ENCODE measurements around the gene TMEM131. TPM values are rescaled to one million over a fixed set of nuclear protein-coding genes. Genes with fewer than 3 reads are reported as not detected.

TMEM131 gene
- total RNA-seq, 1 donor from 2014 or later: 46.9 TPM

DNA sequence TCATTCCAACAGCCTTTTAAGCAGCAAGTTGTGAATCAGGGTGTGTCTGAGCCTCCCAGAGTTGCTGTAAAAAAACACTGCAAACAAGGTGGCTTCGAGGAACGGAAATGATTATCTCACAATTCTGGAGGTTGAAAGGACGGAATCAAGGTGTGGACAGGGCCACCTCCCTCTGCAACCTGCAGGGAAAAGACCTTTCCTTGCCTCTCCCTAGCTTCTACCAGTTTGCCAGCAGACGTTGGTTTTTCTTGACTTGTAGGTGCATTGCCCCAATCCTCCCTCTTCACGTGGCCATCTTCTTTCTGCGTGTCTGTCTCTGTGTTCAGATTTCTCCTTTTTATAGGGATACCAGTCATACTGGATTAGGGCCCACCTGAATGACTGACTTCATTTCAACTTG lies 24.8 kb upstream of the TMEM131 start:
- no peak for DNase-seq (ENCODE audit: low read depth)

DNA sequence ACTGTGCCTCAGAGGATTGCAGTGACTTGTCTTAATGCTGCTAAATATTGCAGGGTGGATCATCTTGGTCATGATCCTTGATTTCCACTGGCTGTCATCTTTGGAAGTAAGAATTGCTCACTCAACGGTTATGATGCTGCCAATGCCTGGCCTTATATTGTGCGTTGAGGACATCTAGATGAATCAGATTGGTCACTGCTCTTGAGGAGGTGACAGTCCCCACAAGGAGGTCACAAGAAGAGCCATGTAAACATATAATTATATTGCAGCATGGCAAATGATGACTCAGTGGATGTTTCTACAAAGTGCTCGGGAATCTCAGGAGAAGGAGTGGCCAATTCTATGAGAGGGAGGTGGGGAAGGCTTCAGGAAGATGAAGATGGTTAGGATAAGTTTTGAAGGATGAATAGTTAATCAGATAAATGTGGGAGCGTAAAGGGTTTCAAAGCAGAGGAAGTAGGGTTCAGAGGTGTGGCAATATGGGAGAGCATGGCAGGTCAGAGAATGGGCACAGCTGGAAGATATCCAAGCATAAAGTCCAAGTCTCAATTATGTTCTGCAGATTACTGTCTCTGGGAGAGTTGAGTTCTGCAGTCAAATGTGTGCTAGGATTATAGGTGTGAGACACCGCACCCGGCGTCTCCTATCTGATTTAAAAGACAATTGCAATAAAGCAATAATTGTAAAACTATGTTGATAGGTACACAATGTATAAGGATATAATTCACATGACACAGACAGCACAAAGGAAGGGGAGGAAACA lies 21.3 kb upstream of the TMEM131 start:
- no peak for DNase-seq (ENCODE audit: low read depth)

DNA sequence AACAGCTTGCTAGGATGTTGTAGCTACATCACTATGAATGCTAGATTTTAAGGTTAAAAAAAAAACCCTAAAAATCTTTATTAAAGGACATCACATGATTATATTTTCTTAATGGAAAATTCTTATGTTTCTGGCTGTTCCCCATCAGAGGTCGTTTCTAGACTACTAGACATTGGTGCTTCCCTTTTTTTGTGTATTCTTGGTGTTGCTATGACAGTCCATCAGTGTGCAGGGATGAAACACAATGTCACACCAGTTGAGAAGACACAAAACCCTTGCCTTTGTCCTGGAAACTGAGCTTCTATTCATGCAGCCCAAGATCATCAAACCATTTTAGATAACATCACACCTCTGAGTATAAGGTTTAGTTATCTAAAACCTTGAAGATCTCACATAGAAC lies 19.9 kb upstream of the TMEM131 start:
- no peak for DNase-seq (ENCODE audit: low read depth)

DNA sequence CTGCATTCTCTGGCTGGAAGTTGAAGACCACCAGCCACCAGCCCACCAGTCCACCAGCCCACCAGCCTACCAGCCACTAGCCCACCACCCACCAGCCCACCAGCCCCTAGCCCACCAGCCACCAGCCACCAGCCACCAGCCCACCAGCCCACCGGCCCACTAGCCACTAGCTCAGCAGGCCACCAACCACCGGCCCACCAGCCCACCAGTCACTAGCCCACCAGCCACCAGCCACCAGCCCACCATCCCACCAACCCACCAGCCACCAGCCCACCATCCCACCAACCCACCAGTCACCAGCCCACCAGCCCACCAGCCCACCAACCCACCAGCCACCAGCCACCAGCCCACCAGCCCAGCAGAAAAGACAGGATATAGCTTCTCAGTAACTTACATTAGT lies 18.6 kb upstream of the TMEM131 start:
- no peak for DNase-seq (ENCODE audit: low read depth)

DNA sequence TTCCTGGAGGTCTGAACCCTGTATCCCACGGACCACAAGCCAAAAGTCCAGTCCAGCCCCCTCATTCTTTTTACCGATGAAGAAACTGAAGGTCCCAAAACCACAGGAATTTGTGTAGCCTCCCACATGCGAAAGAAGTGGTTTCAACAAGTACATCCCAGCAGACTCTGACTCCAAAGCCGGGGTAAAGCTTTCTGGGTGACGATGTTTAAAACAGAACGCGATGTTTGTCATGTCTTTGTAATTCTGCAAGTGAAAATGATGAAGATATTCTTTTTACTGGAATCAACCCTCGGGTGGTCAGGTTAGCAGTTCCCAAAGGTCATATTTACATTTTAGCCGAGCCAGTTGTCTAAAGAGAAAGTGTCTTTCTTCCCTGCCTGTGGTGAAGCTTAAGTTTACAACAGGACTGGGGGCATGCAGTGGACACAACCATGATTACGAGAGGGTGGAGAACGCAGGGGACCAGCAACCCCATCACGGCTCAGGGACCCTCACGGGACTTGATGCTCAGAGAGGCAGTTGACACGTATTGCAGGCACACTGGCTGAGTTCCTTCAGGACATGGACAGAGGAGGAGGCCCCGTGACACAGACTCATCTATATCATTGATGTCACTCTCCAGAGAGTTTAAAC lies 17.8 kb upstream of the TMEM131 start:
- no peak for DNase-seq (ENCODE audit: low read depth)

DNA sequence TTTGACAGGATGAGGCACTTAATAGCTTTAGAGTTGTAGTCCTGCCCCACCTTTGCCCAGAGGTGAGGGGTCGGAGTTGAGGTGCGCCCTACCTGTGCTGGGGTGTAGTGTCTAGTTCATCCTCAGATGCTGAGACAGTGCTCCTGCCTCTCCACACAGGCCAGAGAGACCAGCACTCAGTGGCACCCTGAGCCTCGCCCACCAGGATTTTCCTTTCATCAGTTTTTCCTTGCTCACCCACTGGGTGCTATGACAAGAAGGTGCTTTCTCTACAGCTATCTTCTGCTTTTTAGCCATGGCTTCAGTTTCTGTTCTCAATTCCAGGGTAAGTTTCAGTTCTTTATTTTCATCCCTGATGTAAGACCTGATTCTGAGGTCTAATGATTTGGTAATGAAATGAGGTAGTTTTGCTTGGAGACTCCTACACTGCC lies 16.8 kb upstream of the TMEM131 start:
- DNase-seq (ENCODE audit: low read depth): no peak

DNA sequence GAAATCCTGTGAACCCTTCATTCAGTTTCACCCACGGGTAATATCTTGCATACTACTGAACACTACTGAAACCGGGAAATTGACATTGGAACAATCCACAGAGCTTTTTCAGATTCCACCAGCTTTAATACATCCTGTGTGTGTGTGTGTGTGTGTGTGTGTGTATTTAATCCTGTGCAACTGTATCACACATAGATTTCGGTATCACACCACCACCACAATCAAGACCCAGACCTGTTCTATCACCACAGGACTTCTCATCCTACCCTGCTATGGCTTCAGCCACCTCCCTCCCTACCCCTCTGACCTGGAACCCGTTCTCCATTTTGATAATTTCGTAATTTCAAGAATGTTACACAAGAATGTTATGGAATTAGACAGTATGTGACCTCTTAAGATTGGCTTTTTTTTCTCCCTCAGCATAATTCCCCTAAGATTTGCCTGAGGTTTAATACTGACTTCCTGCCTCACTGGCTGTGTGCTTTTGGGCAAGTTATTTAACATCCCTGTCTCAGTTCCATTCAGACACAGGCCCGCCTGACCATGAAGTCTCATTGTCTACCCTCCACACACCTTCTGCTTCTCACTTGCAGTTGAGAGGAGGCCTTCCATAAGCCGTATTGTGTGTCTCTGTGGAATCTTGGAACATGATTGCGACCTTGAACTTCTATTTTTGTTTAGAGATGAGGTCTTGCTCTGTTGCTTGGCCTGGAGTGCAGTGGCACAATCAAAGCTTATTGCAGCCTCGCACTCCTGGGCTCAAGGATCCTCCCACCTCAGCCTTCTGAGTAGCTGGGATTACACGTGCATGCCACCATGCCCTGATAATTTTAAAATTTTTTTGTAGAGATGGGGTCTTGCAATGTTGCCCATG lies 14.4 kb upstream of the TMEM131 start:
- DNase-seq (ENCODE audit: low read depth): no peak

DNA sequence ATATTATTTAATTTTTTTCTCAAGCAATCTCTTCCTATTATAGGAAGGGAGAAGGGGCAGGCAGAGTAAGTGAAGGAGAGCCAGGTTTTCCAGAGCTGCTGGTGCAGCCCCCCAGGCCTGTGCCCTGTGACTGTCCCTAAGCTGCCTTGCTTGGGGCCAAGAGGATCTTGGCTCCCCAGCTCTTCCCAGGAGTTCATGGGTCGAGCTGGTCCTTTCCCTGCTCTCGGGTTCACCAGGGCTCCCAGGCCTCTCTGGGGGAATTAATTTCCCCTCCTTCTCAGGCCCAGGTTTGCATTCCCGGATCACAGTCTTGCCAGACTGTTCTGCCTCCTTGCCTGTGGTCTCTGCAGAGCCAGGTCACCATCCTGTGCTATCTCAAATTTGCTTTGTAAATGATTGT lies 12.7 kb upstream of the TMEM131 start:
- DNase-seq (ENCODE audit: low read depth): no peak

DNA sequence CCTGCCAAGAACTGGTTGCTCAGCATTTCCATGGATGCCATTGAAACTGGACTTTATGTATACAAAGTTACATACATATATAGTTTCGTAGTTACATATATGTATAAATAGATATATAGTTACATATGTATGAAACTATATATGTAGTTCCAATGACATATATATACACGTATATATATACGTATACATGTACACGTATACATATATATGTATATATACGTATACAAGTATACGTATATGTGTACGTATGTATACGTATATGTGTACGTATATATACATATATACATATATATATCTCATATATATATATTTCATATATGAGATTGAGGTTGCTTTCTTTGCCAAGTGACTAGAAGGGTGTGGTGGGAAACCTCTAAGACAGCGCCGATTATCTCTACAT lies 10.6 kb upstream of the TMEM131 start:
- no peak for DNase-seq (ENCODE audit: low read depth)

DNA sequence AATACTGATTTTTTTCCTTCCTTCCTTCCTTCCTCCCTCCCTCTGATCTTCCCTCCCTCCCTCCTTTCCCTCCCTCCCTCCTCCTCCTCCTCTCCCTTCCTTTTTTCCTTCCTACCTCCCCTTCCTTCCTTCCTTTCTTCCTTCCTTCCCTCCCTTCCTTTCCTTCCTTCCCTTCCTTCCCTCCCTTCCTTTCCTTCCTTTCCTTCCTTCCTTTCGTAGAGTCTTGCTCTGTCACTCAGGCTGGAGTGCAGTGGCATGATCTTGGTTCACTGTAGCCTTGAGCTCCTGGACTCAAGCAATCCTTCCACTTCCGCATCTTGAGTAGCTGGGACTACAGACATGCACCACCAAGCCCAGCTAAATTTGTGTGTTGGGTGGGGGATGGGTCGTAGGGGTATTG lies 8.9 kb upstream of the TMEM131 start:
- DNase-seq (ENCODE audit: low read depth): no peak

DNA sequence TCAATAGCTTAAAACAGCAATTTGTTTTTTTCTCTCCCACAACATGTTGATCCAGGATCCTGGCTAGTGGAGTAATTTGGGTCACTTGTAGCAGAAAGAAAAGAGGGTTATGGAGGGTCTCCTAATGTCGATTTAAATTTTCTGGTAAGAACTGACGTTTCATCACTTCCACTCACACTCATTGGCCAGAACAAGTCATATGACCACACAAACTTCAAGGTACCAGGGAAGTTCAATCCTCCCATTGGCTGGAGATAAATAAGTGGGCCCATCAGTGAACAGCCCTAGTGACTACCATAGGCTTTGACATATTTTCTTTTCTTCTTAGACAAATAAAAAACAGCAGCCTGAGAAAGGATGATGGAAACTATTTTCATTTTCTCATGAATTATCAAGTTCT lies 8.3 kb upstream of the TMEM131 start:
- DNase-seq (ENCODE audit: low read depth): no peak

DNA sequence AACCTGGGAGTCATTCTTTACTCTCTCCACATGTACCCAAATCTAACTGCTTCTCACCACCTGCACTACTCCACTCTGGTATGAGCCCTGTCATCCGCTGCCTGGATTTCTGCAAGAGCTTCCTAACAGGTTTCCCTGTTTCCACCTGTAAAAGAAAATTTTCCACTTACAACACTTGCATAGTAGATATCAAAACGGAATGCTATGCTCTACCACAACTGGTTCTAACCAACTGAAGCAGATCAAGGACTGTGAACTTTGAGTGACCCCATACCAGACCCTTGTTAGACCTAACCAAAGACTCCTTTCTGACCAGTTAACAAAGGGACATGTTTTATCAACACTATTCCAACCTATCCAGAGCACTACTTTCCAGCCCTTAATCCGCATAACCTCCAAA lies 3.8 kb upstream of the TMEM131 start:
- DNase-seq (ENCODE audit: low read depth): peak; percentile 13

DNA sequence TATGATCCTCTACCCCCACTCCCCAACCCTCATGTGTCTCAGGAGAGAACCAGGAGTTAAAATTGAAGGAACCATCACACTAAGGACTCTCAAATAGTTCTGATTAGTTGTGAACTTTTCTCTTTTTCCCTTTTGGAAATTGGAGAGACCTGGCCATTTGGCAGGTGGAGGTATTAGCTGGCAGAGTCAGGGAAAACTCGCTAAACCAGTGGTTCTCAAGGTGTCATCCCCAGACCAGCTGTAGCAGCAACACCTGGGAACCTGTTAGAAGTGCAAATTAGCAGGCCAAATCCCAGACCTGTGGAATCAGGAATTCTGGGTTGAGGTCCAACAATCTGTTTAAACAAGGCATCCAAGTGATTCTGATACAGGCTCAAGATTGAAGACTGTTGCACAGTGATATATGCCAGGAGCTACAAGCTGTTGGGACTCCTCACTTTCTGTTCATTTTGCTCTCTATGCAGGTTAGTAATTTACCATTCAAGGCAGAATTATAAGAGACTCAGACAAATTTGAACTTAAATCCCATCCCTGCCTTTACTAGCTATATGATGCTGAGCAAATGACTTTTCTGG lies 2.8 kb upstream of the TMEM131 start:
- DNase-seq (ENCODE audit: low read depth): no peak

DNA sequence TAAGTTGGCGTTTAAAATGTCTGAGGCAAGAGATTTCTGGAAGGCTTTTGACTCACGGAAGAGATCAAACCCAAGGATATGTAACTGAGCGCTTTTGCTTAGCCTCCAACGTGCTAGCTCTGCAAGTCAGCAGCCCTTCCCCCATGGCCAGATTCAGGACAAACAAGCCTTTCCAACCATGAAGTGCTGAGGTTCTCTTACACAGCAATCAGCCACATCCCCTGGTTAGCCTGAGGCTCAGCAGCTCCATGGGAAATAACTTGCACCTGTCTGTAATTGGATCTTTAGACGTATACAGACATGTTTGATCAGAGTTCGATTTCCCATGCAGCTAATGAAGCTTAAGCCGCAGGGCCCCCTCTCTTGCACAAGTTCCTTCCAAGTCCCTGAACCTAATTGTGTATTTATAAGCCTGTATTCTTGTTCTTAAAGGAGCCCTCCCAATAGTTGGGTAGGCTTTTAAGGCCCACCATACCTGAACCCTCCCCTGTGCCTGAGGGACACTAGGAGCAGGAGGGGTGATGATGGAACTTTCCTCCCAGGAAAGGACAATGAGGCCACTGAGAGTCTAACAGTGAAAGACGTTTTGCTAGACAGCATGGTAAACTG lies 2.1 kb upstream of the TMEM131 start:
- no peak for DNase-seq (ENCODE audit: low read depth)

DNA sequence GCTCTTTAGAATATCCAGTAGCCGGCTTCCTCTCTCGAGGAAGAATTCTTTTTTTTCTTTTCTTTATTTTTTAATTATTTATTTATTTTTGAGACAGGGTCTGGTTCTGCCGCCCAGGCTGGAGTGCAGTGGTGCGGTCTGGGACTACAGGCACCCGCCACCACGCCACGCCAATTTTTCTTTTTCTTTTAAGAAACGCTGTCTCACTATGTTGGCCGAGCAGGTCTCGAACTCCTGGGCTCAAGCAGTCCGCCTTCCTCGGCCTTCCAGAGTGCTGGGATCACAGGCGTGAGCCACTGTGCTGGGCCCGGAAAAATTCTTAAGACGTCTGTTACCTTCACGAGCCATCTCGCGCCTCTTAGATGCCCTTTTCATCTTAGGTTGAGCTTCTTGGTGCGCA lies 931 bp upstream of the TMEM131 start:
- DNase-seq (ENCODE audit: low read depth): no peak

DNA sequence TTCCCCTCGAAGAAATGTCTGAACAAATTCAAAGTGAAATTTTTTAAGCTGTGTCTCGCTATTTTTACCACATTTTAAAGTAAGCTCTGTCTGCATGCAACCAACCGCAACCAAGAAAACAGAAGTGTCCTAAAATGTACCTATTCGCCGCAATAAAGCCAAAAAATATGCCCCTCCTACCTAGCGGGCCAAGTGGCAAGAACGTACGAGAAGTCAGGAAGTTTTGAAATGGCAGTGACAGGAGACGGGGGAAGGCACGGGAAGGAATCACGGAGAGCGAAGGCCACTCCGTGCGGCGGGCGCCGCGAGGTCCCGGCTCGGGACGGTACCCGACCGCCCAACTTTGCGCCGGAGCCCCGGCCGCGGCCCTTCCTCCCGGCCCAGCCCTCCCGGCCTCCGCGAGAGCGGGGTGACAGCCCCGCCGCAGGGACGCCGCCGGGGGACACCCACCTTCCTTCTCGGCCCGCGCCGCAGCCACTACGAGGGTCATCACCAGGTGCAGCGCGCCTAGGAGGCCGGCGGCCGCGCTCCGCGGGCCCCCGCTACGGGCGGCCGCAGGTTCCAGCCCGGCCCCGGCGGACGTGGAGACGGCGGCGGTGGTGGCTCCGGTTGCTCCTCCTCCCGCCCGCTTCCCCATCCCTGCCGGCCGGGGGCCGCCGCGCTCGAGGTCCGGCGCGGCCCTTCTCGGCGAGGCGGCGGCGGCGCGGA lies 568 bp downstream of the TMEM131 start:
- DNase-seq (ENCODE audit: low read depth): no peak

DNA sequence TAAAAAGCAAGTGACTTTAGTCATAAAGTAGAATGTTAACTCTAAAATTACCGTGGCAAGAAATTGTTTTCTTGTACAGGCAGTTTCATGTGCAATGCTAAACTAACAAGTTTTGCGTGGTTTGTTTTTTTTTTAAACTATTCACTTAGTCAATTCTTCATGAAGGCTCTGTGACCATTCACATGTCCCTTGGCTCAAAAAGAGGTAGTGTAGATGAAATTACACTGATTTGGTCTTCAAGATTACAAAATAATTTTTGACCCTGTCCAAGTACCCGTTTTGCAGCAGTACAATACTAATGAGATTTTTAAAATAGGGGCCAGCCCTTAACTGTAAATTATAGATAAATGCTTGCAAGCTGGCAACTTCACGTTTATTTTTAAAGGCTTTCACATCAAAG lies 1.3 kb downstream of the TMEM131 start:
- DNase-seq (ENCODE audit: low read depth): no peak

DNA sequence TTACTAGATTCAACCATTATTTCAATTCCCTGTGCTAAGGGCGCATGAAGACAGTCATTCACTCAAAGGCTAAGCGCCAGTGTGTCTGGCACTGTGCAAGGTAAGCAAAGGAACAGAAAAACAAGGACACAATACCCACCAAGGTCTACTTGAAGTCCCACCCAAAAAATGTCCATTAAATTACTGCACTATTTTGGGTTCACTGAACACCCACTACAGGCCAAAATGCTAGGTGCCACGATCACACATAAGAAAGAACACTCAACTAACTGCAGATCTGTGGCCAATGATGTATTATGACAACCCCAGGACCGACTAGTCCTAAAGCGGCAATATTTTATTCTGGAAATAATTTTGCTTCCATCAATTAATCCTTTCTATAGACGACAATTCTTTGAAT lies 1.8 kb downstream of the TMEM131 start:
- DNase-seq (ENCODE audit: low read depth): no peak

DNA sequence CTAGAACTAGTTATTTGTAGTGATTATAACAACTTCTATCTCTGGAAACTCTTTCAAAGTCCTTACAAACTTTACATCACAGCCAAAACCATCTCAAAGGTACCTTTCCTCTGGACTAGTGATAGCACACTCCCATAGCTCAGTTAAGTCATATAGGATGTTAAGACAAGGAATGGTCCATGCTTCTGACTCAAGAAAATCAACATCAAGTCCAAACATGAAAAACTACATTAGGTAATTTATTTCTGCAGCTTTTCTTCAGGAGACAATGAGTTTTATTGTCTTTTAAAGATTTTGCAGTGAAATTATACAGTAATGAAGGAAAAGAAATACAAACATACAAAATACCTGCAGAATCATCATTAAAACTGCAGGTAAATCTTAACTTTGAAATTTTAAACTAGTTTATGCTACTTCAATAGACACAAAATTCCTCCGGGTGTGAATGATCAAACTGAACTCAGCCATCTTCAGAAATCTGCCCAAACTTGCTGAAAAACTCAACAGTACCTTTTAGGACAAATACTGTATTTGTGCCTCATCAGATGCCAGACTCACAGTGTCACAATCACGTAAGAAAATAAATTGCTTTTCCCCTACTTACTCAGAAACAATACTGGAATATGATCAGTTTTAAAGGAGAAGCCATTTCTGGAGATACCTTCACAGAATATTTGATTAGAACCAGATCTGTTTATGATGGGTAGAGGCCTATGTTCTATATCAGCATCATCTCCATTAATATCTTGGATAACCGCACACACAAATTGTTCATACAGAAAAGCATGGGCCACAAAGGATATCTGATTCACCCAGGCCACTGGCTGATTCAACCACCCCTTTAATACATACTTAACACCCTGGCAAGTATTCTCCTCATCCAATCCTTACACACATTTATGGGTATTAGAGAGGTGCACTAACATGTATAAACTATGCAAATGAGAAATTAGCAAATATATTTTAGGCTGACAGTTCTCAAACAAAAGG lies 2.6 kb downstream of the TMEM131 start:
- peak; percentile 21 for DNase-seq (ENCODE audit: low read depth)
